ENCODE results near the gene NFATC3.
A peak's percentile ranks its signal among the peaks of the same experiment; 100 is the strongest.
"Not testable (repeated sequence)": the region's sequence is repeated elsewhere in the genome, so short reads cannot be mapped to it uniquely, and the experiment has no call there.

NFATC3 gene

GRCh38 chr16:68144008-68144407 is 58.8 kb downstream of the NFATC3 start:
- H3K4me3 ChIP-seq (ENCODE audit: low read depth, low read length) = no peak overlapping the region
- no peak for TF ChIP-seq CTCF (conservative IDR thresholded peaks at IDR 0.05; ENCODE audit: low read depth, low read length)
- no peak for DNase-seq (ENCODE audit: low read depth)

- no peak overlapping the region for H3K4me3 ChIP-seq (ENCODE audit: low read depth, low read length)
- no peak for TF ChIP-seq CTCF (conservative IDR thresholded peaks at IDR 0.05; ENCODE audit: low read depth, low read length)
- peak; percentile 80 for DNase-seq (ENCODE audit: low read depth)
Measured at GRCh38 chr16:68146585-68146984, 61.4 kb downstream of the NFATC3 start.

- no peak for TF ChIP-seq CTCF (conservative IDR thresholded peaks at IDR 0.05; ENCODE audit: low read depth, low read length)
Measured at GRCh38 chr16:68147444-68147843, 62.3 kb downstream of the NFATC3 start.

GRCh38 chr16:68149596-68149995 is 64.4 kb downstream of the NFATC3 start:
- no peak for TF ChIP-seq CTCF (conservative IDR thresholded peaks at IDR 0.05; ENCODE audit: low read depth, low read length)
- DNase-seq (ENCODE audit: low read depth) = no peak
- no peak overlapping the region for H3K4me3 ChIP-seq (ENCODE audit: low read depth, low read length)

More at GRCh38 chr16:68147444-68147843, 62.3 kb downstream of the NFATC3 start:
- DNase-seq (ENCODE audit: low read depth) = no peak
- H3K4me3 ChIP-seq (ENCODE audit: low read depth, low read length) = no peak overlapping the region

- no peak overlapping the region for H3K4me3 ChIP-seq (ENCODE audit: low read depth, low read length)
- TF ChIP-seq CTCF (conservative IDR thresholded peaks at IDR 0.05; ENCODE audit: low read depth, low read length) = no peak
- peak; percentile 15 for DNase-seq (ENCODE audit: low read depth)
Measured at GRCh38 chr16:68155425-68155824, 70.3 kb downstream of the NFATC3 start.

GRCh38 chr16:68162413-68162812 is 77.2 kb downstream of the NFATC3 start:
- TF ChIP-seq CTCF (conservative IDR thresholded peaks at IDR 0.05; ENCODE audit: low read depth, low read length) = no peak
- DNase-seq (ENCODE audit: low read depth) = no peak
- H3K4me3 ChIP-seq (ENCODE audit: low read depth, low read length) = no peak overlapping the region

GRCh38 chr16:68163275-68163674 is 78.1 kb downstream of the NFATC3 start:
- DNase-seq (ENCODE audit: low read depth); H3K4me3 ChIP-seq (ENCODE audit: low read depth, low read length): not testable (repeated sequence)

- no peak for TF ChIP-seq CTCF (conservative IDR thresholded peaks at IDR 0.05; ENCODE audit: low read depth, low read length)
- no peak overlapping the region for H3K4me3 ChIP-seq (ENCODE audit: low read depth, low read length)
- no peak for DNase-seq (ENCODE audit: low read depth)
Measured at GRCh38 chr16:68166264-68166663, 81.1 kb downstream of the NFATC3 start.
